Activated effector memory CD4-positive, alpha-beta T cell treated with Interleukin-2 at 50 U/mL for 16 hours (primary cell): ENCODE data around the gene GFRA1.

ENCODE experiments used
- DNase-seq: peaks from one replicate; pipeline ENCODE4 v3.0.0-alpha.2; 2020

The GFRA1 gene

GRCh38 chr10:116270771-116271592 lies 2.0 kb downstream of the GFRA1 start:
- no peak for DNase-seq

GRCh38 chr10:116270126-116270770 lies 2.8 kb downstream of the GFRA1 start:
- no peak for DNase-seq

- no peak for DNase-seq
Observed at GRCh38 chr10:116269619-116270018, 3.4 kb downstream of the GFRA1 start.

GRCh38 chr10:116268976-116269375 lies 4.0 kb downstream of the GFRA1 start:
- DNase-seq = no peak

- no peak for DNase-seq
Observed at GRCh38 chr10:116265686-116266085, 7.3 kb downstream of the GFRA1 start.

GRCh38 chr10:116263870-116264655 lies 8.9 kb downstream of the GFRA1 start:
- no peak for DNase-seq

GRCh38 chr10:116262678-116263077 lies 10.3 kb downstream of the GFRA1 start:
- DNase-seq = no peak

GRCh38 chr10:116260599-116260998 lies 12.4 kb downstream of the GFRA1 start:
- no peak for DNase-seq

- DNase-seq = no peak
Observed at GRCh38 chr10:116259638-116260037, 13.4 kb downstream of the GFRA1 start.

GRCh38 chr10:116257785-116258184 lies 15.2 kb downstream of the GFRA1 start:
- no peak for DNase-seq

GRCh38 chr10:116256752-116257259 lies 16.2 kb downstream of the GFRA1 start:
- DNase-seq = no peak

- DNase-seq = no peak
Observed at GRCh38 chr10:116255886-116256751, 16.9 kb downstream of the GFRA1 start.

- no peak for DNase-seq
Observed at GRCh38 chr10:116254422-116255155, 18.4 kb downstream of the GFRA1 start.

- no peak for DNase-seq
Observed at GRCh38 chr10:116253716-116254115, 19.3 kb downstream of the GFRA1 start.

GRCh38 chr10:116251602-116252395 lies 21.2 kb downstream of the GFRA1 start:
- DNase-seq = no peak

GRCh38 chr10:116247691-116248090 lies 25.3 kb downstream of the GFRA1 start:
- DNase-seq = no peak

GRCh38 chr10:116246263-116246662 lies 26.7 kb downstream of the GFRA1 start:
- no peak for DNase-seq

GRCh38 chr10:116245156-116245555 lies 27.9 kb downstream of the GFRA1 start:
- DNase-seq = no peak

- DNase-seq = no peak
Observed at GRCh38 chr10:116241642-116242410, 31.2 kb downstream of the GFRA1 start.

- DNase-seq = no peak
Observed at GRCh38 chr10:116241085-116241484, 31.9 kb downstream of the GFRA1 start.
